Transverse colon (tissue), 4 donors: Measurements from ENCODE around the gene ST3GAL3.

ENCODE experiments used
- EP300 ChIP-seq: sonication (generic); formaldehyde crosslinking; IDR thresholded peaks from one replicate; pipeline ENCODE4 v1.6.1; 2017; ENCODE audit warnings: antibody characterized with exemption, low read depth
- POLR2A ChIP-seq: fragments of 450-650 bp; IDR thresholded peaks from one replicate; pipeline ENCODE4 v1.6.1; 2016; ENCODE audit warnings: antibody characterized with exemption, mild to moderate bottlenecking, moderate library complexity
- POLR2AphosphoS5 ChIP-seq, 3 donors: sonication (generic); formaldehyde crosslinking; IDR thresholded peaks; one replicate each; pipeline ENCODE4 v1.6.1; 2016; ENCODE audit warnings: antibody characterized with exemption in 3 of 3
- TF ChIP-seq, protein P1 (sequence below), 5 experiments: fragments of 200-600 bp in 3 of 5; fragments of 450-650 bp in 2 of 5; sonication (generic) in 3 of 5; IDR thresholded peaks; 1 replicate in 2 of 5; 2 replicates in 3 of 5; pipeline ENCODE4 v1.5.1; 2016 to 2017; ENCODE audit warnings: antibody characterized with exemption in 5 of 5, inconsistent platforms in 3 of 5, mild to moderate bottlenecking in 2 of 5, moderate library complexity in 1 of 5

DNA sequence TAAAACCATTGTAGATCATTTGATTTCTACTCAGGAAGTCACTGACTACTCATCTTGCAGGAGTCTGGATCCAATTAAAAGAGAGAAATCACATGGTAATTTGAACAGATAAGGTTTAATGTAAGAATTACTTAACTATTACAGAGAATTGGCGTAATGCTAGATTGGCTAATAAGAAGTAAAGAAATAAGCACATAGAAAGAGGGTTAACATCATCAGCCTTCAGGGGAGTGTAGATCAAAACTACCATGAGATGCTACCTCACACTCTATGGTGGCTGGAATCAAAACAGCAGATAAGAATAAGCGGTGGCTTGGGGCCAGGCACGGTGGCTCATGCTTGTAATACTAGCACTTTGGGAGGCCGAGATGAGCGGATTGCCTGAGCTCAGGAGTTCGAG, 11.7 kb downstream of the ST3GAL3 start:
- TF ChIP-seq, protein P1, sequence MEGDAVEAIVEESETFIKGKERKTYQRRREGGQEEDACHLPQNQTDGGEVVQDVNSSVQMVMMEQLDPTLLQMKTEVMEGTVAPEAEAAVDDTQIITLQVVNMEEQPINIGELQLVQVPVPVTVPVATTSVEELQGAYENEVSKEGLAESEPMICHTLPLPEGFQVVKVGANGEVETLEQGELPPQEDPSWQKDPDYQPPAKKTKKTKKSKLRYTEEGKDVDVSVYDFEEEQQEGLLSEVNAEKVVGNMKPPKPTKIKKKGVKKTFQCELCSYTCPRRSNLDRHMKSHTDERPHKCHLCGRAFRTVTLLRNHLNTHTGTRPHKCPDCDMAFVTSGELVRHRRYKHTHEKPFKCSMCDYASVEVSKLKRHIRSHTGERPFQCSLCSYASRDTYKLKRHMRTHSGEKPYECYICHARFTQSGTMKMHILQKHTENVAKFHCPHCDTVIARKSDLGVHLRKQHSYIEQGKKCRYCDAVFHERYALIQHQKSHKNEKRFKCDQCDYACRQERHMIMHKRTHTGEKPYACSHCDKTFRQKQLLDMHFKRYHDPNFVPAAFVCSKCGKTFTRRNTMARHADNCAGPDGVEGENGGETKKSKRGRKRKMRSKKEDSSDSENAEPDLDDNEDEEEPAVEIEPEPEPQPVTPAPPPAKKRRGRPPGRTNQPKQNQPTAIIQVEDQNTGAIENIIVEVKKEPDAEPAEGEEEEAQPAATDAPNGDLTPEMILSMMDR (IDR thresholded peaks at IDR 0.05), result no peak
- TF ChIP-seq POLR2A (no peak), POLR2AphosphoS5 (IDR thresholded peaks at IDR 0.05) (no peak), EP300 (no peak)
